Measurements from ENCODE around the gene IHH. TPM values are rescaled to one million over a fixed set of nuclear protein-coding genes. Genes with fewer than 3 reads are reported as not detected.
A peak's percentile ranks its signal among the peaks of the same experiment; 100 is the strongest.

IHH gene
- total RNA-seq, 2 experiments from 2014 or later, result not detected

- Mint-ChIP-seq H3K9me3 (no peaks in the 10 kb centered on the region), H3K4me3 (no peak overlapping the region), H3K4me1 (ENCODE audit: low read depth) (peaks cover 18% of the 10 kb centered on the region), H3K27me3 (peaks cover 46% of the 10 kb centered on the region), H3K27ac (no peak overlapping the region), H3K36me3 (ENCODE audit: low read depth) (no peaks in the 10 kb centered on the region)
- intact Hi-C loops (cut with micrococcal nuclease), result loop anchor here (2.0 to 10.0 kb wide), 2 partner anchors 98 to 248 kb away; partner anchors contain the start of gene PTPRN
- ATAC-seq (no peak), DNase-seq (no peak)
- TF ChIP-seq, protein P1, sequence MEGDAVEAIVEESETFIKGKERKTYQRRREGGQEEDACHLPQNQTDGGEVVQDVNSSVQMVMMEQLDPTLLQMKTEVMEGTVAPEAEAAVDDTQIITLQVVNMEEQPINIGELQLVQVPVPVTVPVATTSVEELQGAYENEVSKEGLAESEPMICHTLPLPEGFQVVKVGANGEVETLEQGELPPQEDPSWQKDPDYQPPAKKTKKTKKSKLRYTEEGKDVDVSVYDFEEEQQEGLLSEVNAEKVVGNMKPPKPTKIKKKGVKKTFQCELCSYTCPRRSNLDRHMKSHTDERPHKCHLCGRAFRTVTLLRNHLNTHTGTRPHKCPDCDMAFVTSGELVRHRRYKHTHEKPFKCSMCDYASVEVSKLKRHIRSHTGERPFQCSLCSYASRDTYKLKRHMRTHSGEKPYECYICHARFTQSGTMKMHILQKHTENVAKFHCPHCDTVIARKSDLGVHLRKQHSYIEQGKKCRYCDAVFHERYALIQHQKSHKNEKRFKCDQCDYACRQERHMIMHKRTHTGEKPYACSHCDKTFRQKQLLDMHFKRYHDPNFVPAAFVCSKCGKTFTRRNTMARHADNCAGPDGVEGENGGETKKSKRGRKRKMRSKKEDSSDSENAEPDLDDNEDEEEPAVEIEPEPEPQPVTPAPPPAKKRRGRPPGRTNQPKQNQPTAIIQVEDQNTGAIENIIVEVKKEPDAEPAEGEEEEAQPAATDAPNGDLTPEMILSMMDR (IDR thresholded peaks at IDR 0.05), result no peak
- ChIA-PET POLR2A (no interaction called here), CTCF (interaction anchor here (1.0 to 24.1 kb wide), 8 partner anchors 16 to 99 kb away, joined by 3 to 431 read pairs (median 8); partner anchors contain the start of gene NHEJ1)
These were observed 4.4 kb downstream of the IHH start for GRCh38 chr2:219056176-219056895.

- ChIA-PET CTCF (interaction anchor here (1.1 to 24.1 kb wide), 6 partner anchors 17 to 100 kb away, joined by 3 to 431 read pairs (median 8); partner anchors contain the start of gene NHEJ1), POLR2A (no interaction called here)
- DNase-seq (no peak), ATAC-seq (no peak)
- intact Hi-C loops (cut with micrococcal nuclease), result loop anchor here (10.0 kb wide), 1 partner anchor 250 kb away; the partner anchor contains the start of gene PTPRN
- Mint-ChIP-seq H3K4me1 (ENCODE audit: low read depth) (peaks cover 17% of the 10 kb centered on the region), H3K4me3 (no peak overlapping the region), H3K27ac (no peak overlapping the region), H3K9me3 (no peaks in the 10 kb centered on the region), H3K27me3 (peaks cover 48% of the 10 kb centered on the region), H3K36me3 (ENCODE audit: low read depth) (no peaks in the 10 kb centered on the region)
- TF ChIP-seq, protein P1 (IDR thresholded peaks at IDR 0.05), result no peak
These were observed 5.5 kb downstream of the IHH start for GRCh38 chr2:219054956-219055903.

DNA sequence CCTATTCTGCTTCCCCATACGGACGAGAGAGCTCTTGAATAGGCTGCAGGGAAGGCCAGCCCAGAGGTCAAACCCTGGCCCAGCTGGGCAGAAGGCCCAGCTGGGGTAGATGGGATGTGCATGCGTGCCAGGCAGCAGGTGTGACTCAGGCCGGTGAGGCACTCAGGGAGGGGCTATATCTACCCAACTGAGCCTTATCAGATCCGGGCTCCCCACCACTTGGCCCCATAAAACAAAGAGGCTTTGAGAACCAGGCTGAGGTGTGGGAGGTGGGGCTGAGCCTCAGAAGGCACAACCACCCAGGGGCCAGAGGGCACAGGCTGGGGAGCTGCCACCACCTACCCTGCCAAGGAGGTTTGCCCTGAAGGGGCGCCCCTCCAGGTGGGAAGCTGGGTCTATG lies 11.4 kb downstream of the IHH start:
- Mint-ChIP-seq H3K4me3 (no peak overlapping the region), H3K27ac (no peak overlapping the region), H3K27me3 (peaks cover 44% of the 10 kb centered on the region), H3K9me3 (no peaks in the 10 kb centered on the region), H3K36me3 (ENCODE audit: low read depth) (no peaks in the 10 kb centered on the region), H3K4me1 (ENCODE audit: low read depth) (no peaks in the 10 kb centered on the region)
- ATAC-seq (no peak), DNase-seq (no peak)
- intact Hi-C loops (cut with micrococcal nuclease), result no loop called here
- ChIA-PET CTCF (interaction anchor here (1.2 kb wide), 1 partner anchor 9 kb away, joined by 4 read pairs; no protein-coding TSS in a partner anchor), POLR2A (no interaction called here)
- TF ChIP-seq, protein P1 (IDR thresholded peaks at IDR 0.05), result no peak

DNA sequence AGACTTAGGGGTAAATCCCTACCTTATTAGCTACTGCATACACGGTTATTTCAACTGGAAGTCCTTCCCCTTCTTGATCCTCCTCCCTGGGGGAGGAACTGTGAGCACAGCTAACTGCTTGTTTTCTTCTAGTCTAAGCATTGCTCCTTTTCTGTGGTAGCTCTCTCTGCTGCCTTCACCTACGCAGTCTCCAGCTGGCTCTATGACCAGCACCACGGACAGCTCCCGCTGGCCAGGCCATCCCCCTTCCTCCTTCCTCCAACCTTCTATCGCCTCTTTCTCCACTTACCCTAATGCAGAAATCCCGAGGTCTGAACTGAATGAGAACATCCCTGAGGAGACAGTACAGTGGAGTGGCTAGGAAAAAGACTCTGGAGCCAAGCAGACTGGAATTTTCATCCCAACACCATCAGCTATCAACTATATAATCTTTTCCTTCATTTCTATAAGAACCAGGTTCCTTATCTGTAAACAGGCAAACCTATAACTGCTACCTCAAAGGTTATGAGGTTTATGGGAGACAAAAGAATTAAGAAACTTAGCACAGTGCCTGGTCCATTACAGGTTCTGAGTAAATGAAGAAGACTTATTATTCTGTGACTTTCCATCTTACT lies 14.7 kb downstream of the IHH start:
- intact Hi-C loops (cut with micrococcal nuclease), result no loop called here
- H3K36me3 Mint-ChIP-seq (ENCODE audit: low read depth), result no peaks in the 10 kb centered on the region
- H3K4me3 Mint-ChIP-seq, result no peak overlapping the region
- peaks cover 58% of the 10 kb centered on the region for H3K27me3 Mint-ChIP-seq
- CTCF ChIA-PET, result interaction anchor here (0.8 to 2.4 kb wide), 6 partner anchors 12 to 58 kb away, joined by 3 to 12 read pairs (median 5); no protein-coding TSS in a partner anchor
- DNase-seq (peak; percentile 46), ATAC-seq (no peak)
- POLR2A ChIA-PET, result no interaction called here
- no peaks in the 10 kb centered on the region for H3K9me3 Mint-ChIP-seq
- no peak overlapping the region for H3K27ac Mint-ChIP-seq
- TF ChIP-seq, protein P1 (IDR thresholded peaks at IDR 0.05), result no peak
- H3K4me1 Mint-ChIP-seq (ENCODE audit: low read depth), result peaks cover 5% of the 10 kb centered on the region
